WTC11 (cell line): Measurements from ENCODE around the gene PPM1N. TPM values are rescaled to one million over a fixed set of nuclear protein-coding genes. Genes with fewer than 3 reads are reported as not detected.

Experiments
- CREB1 ChIP-seq: sonication (generic); formaldehyde crosslinking; IDR thresholded peaks from 2 replicates; pipeline ENCODE4 v1.8.0; 2023; ENCODE audit warnings: mild to moderate bottlenecking, missing genetic modification reagents
- CREM ChIP-seq: sonication (generic); formaldehyde crosslinking; IDR thresholded peaks from 2 replicates; pipeline ENCODE4 v1.8.1; 2022; ENCODE audit warnings: mild to moderate bottlenecking, missing genetic modification reagents, moderate library complexity
- FOXK1 ChIP-seq: sonication (generic); formaldehyde crosslinking; IDR thresholded peaks from 2 replicates; pipeline ENCODE4 v1.8.0; 2022; ENCODE audit warnings: mild to moderate bottlenecking, moderate library complexity, missing genetic modification reagents
- JAZF1 ChIP-seq: fragments of 250-450 bp; sonication (Bioruptor Pico); IDR thresholded peaks from 2 replicates; pipeline ENCODE4 v1.9.0; 2021; ENCODE audit warnings: moderate library complexity, mild to moderate bottlenecking, inconsistent platforms
- JUN ChIP-seq: sonication (generic); formaldehyde crosslinking; IDR thresholded peaks from 2 replicates; pipeline ENCODE4 v1.8.0; 2023; ENCODE audit warnings: mild to moderate bottlenecking, missing genetic modification reagents
- MXD4 ChIP-seq: fragments of 250-450 bp; sonication (Bioruptor Pico); IDR thresholded peaks from 2 replicates; pipeline ENCODE4 v1.8.0; 2021; ENCODE audit warnings: mild to moderate bottlenecking, moderate library complexity, borderline replicate concordance
- NR1H2 ChIP-seq: sonication (generic); formaldehyde crosslinking; IDR thresholded peaks from 2 replicates; pipeline ENCODE4 v1.9.0; 2021; ENCODE audit warnings: mild to moderate bottlenecking, moderate library complexity, missing genetic modification reagents
- OVOL2 ChIP-seq: fragments of 250-450 bp; sonication (Bioruptor Pico); IDR thresholded peaks from 2 replicates; pipeline ENCODE4 v1.9.0; 2021; ENCODE audit warnings: mild to moderate bottlenecking, borderline replicate concordance
- PREB ChIP-seq: sonication (generic); formaldehyde crosslinking; IDR thresholded peaks from 2 replicates; pipeline ENCODE4 v1.8.1; 2022; ENCODE audit warnings: mild to moderate bottlenecking, missing genetic modification reagents, moderate library complexity, borderline replicate concordance
- ZBTB43 ChIP-seq: sonication (generic); formaldehyde crosslinking; IDR thresholded peaks from 2 replicates; pipeline ENCODE4 v1.8.1; 2023; ENCODE audit warnings: mild to moderate bottlenecking, missing genetic modification reagents
- ZNF396 ChIP-seq: fragments of 250-450 bp; sonication (Bioruptor Pico); IDR thresholded peaks from 2 replicates; pipeline ENCODE4 v1.8.0; 2021; ENCODE audit warnings: mild to moderate bottlenecking, moderate library complexity, borderline replicate concordance
- ZNF416 ChIP-seq: fragments of 250-450 bp; sonication (Bioruptor Pico); IDR thresholded peaks from 2 replicates; pipeline ENCODE4 v1.9.0; 2021; ENCODE audit warnings: mild to moderate bottlenecking, inconsistent platforms
- total RNA-seq: library from RNA; stranded (reverse); gene quantifications from 3 replicates; pipeline ENCODE4 v1.2.3, GENCODE V29; 2021
- TF ChIP-seq, protein P1 (sequence below): sonication (generic); formaldehyde crosslinking; IDR thresholded peaks from 2 replicates; pipeline ENCODE4 v1.8.1; 2022; ENCODE audit warnings: low read depth, missing genetic modification reagents, borderline replicate concordance
- TF ChIP-seq, protein P2 (sequence below): fragments of 250-450 bp; sonication (Bioruptor Pico); IDR thresholded peaks from 2 replicates; pipeline ENCODE4 v2.1.2; 2022; ENCODE audit warnings: mild to moderate bottlenecking, moderate library complexity
- TF ChIP-seq, protein P3 (sequence below): sonication (generic); formaldehyde crosslinking; IDR thresholded peaks from 2 replicates; pipeline ENCODE4 v1.8.1; 2022; ENCODE audit warnings: missing genetic modification reagents, borderline replicate concordance
- TF ChIP-seq, protein P4 (sequence below): sonication (generic); formaldehyde crosslinking; conservative IDR thresholded peaks from 2 replicates; pipeline ENCODE4 v1.8.1; 2022; ENCODE audit warnings: mild to moderate bottlenecking, missing genetic modification reagents
- TF ChIP-seq, protein P5 (sequence below): fragments of 250-450 bp; sonication (Bioruptor Pico); conservative IDR thresholded peaks from 2 replicates; pipeline ENCODE4 v1.9.0; 2021; ENCODE audit warnings: mild to moderate bottlenecking

The PPM1N gene
- total RNA-seq, 1 experiment from 2014 or later = 10.3 TPM

DNA sequence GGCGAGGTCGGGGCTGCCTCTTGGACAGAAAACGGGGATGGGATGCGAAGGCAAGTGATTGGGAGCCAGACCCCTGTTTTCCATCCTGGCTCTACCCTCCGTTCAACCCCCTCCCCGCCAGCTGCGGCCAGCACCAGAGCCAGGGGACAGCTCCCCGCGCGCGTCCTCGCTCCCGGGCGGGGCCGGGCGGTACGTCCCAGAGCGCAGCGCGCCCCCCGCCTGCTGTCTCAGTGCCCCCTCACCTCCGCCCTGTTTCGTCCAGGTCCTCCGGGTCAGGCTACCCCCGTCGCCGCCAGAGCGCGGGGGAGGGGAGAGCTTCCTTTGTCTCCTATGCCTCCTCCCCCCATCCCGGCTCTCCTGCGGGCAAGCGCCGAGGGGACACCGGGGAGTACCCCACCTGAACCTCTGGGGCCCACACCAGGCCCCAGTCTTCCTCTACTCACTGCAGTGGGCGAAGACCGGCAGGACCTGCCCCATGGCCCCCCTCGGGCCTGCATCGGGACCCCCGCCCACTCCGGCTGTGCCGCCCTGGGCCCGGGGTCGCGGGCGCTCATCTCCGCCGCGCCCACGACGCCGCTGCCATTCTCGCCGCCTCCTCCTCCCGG lies 1.8 kb upstream of the PPM1N start (continued):
- TF ChIP-seq CREB1 (CRISPR knock-in tag) (peak; percentile 57), JAZF1 (no peak), ZNF416 (CRISPR knock-in tag) (no peak), OVOL2 (no peak), PREB (no peak), JUN (CRISPR knock-in tag) (peak; percentile 67; the same call in 1 of the 2 replicates), ZNF396 (CRISPR knock-in tag) (no peak), NR1H2 (CRISPR knock-in tag) (no peak), MXD4 (CRISPR knock-in tag) (no peak), FOXK1 (CRISPR knock-in tag) (peak; percentile 89), ZBTB43 (CRISPR knock-in tag) (no peak), CREM (CRISPR knock-in tag) (no peak)
- TF ChIP-seq, protein P1, sequence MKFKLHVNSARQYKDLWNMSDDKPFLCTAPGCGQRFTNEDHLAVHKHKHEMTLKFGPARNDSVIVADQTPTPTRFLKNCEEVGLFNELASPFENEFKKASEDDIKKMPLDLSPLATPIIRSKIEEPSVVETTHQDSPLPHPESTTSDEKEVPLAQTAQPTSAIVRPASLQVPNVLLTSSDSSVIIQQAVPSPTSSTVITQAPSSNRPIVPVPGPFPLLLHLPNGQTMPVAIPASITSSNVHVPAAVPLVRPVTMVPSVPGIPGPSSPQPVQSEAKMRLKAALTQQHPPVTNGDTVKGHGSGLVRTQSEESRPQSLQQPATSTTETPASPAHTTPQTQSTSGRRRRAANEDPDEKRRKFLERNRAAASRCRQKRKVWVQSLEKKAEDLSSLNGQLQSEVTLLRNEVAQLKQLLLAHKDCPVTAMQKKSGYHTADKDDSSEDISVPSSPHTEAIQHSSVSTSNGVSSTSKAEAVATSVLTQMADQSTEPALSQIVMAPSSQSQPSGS = no peak
- TF ChIP-seq, protein P2, sequence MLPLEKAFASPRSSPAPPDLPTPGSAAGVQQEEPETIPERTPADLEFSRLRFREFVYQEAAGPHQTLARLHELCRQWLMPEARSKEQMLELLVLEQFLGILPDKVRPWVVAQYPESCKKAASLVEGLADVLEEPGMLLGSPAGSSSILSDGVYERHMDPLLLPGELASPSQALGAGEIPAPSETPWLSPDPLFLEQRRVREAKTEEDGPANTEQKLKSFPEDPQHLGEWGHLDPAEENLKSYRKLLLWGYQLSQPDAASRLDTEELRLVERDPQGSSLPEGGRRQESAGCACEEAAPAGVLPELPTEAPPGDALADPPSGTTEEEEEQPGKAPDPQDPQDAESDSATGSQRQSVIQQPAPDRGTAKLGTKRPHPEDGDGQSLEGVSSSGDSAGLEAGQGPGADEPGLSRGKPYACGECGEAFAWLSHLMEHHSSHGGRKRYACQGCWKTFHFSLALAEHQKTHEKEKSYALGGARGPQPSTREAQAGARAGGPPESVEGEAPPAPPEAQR (CRISPR knock-in tag) = no peak
- TF ChIP-seq, protein P3, sequence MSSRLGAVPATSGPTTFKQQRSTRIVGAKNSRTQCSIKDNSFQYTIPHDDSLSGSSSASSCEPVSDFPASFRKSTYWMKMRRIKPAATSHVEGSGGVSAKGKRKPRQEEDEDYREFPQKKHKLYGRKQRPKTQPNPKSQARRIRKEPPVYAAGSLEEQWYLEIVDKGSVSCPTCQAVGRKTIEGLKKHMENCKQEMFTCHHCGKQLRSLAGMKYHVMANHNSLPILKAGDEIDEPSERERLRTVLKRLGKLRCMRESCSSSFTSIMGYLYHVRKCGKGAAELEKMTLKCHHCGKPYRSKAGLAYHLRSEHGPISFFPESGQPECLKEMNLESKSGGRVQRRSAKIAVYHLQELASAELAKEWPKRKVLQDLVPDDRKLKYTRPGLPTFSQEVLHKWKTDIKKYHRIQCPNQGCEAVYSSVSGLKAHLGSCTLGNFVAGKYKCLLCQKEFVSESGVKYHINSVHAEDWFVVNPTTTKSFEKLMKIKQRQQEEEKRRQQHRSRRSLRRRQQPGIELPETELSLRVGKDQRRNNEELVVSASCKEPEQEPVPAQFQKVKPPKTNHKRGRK (CRISPR knock-in tag) = no peak
- TF ChIP-seq, protein P4, sequence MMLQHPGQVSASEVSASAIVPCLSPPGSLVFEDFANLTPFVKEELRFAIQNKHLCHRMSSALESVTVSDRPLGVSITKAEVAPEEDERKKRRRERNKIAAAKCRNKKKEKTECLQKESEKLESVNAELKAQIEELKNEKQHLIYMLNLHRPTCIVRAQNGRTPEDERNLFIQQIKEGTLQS (CRISPR knock-in tag) = no peak
- TF ChIP-seq, protein P5, sequence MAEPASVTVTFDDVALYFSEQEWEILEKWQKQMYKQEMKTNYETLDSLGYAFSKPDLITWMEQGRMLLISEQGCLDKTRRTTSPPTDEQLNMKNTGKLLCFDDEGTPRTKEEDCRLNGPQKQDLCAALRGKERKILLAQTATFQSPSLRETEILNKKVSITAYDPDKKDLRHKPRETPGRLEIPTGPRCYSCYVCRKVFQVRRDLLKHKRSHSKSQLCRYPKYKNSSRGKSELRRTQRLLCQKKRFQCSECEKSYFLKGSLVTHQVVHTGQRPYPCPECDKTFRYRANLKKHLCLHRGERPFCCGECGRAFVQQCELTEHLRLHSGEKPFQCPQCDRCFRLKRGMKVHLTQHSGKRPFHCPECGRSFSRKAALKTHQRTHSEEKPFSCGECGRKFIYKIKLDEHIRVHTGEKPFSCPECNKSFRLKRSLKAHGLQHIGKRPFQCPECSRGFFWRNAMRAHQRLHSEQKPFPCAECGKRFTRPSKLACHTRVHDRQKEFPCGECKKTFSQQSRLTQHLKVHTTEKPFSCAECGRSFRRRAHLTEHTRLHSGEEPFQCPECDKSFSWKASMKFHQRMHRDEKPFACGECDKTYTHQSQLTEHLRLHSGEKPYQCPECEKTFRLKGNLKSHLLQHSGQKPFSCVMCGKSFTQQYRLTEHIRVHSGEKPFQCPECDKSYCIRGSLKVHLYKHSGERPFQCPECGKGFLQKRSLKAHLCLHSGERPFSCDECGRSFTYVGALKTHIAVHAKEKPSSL (CRISPR knock-in tag) = no peak
- TF ChIP-seq, all 79 proteins: peak for 35
